Esophagus squamous epithelium (tissue), 4 donors: ENCODE data around the gene FAM209A.

Source experiments
- CTCF ChIP-seq, 6 experiments: fragments of 450-650 bp in 4 of 6; fragments of 200-600 bp in 2 of 6; sonication (generic) in 2 of 6; IDR thresholded peaks; one replicate each; pipeline ENCODE4 v1.5.1; 2016 to 2019; ENCODE audit warnings: antibody characterized with exemption in 6 of 6, mild to moderate bottlenecking in 4 of 6, moderate library complexity in 4 of 6
- POLR2A ChIP-seq, 4 donors: fragments of 450-650 bp; IDR thresholded peaks; one replicate each; pipeline ENCODE4 v1.6.1; 2017; ENCODE audit warnings: antibody characterized with exemption in 4 of 4, mild to moderate bottlenecking in 4 of 4, moderate library complexity in 3 of 4

- TF ChIP-seq CTCF (IDR thresholded peaks at IDR 0.05) (no peak), POLR2A (IDR thresholded peaks at IDR 0.05) (no peak)
Measured at GRCh38 chr20:56570832-56571231, 46.3 kb downstream of the FAM209A start.
